ENCODE results near the gene GRM4. TPM values are rescaled to one million over a fixed set of nuclear protein-coding genes. Genes with fewer than 3 reads are reported as not detected.

GRM4 gene
- total RNA-seq, 1 donor from 2014 or later: 0.19 TPM

GRCh38 chr6:34110610-34111009 is 35.3 kb downstream of the GRM4 start:
- no peak for DNase-seq (ENCODE audit: low read depth)

- DNase-seq (ENCODE audit: low read depth): no peak
Measured at GRCh38 chr6:34108176-34108575, 37.7 kb downstream of the GRM4 start.

- DNase-seq (ENCODE audit: low read depth): peak; percentile 9
Measured at GRCh38 chr6:34106900-34107299, 39.0 kb downstream of the GRM4 start.

- DNase-seq (ENCODE audit: low read depth): no peak
Measured at GRCh38 chr6:34106421-34106820, 39.5 kb downstream of the GRM4 start.

GRCh38 chr6:34104628-34105027 is 41.3 kb downstream of the GRM4 start:
- DNase-seq (ENCODE audit: low read depth): no peak

- no peak for DNase-seq (ENCODE audit: low read depth)
Measured at GRCh38 chr6:34104186-34104585, 41.7 kb downstream of the GRM4 start.

DNA sequence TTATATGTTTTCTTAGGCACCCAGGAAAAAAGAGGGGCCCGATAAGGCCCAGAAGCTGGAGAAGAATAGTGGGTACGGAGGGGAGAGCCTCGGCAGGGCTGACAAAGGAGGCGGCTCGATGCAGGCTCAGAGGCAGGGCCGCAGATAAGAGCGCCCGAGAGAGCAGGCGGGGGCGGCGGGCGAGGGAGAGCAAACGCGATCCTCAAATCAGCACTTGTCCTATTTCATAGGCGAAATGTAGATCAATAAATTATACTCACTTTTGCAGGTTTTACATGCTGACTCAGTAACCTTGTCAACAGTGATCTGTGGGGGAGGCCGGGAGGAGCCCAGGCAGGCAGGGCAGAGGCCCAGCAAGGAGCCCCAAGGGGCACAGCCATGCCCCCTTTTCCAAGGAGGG is 42.6 kb downstream of the GRM4 start:
- DNase-seq (ENCODE audit: low read depth): no peak

- DNase-seq (ENCODE audit: low read depth): no peak
Measured at GRCh38 chr6:34102696-34103095, 43.2 kb downstream of the GRM4 start.

DNA sequence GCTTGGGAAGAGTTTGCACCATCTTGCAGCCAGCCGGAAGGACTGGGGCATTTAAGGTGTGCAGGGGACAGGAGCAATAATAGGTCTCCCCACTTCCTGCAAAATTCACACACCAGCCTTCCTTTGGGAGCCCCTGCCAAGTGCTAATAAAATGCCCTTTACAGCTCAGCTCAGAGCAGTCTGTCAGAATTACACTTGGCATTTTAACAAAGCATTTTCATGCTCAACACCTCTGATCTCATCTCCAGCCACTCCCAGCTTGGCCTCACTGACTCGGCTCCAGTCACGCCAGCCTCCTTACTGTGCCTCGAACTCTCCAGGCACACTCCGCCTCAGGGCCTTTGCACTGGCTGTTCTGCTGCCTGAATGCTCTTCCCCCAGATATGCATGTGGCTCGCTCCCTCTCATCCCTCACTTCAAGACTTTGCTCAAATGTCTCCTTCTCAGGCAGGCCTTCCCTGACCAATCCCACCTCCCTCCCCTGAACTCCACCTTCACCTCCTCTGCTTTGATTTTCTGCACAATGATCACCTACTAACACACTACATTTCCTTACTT is 43.7 kb downstream of the GRM4 start:
- no peak for DNase-seq (ENCODE audit: low read depth)

DNA sequence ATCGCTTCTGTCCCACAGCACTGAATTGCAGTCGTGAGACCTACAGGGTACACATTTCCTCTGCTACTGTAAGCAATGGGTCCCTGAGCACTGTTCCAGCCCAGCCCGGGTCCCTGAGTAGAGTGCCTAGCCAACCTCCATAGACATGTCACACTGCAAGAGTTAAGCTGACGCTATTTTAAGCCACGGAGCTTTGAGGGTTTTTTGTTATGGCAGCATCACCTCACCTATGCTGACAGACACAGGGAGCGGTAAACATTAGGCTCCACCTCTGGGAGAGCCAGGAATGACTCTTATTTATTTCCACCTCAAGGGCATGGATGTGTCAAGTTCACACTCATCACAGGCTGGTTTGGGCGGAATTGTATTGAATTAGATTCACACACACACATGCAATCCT is 45.1 kb downstream of the GRM4 start:
- DNase-seq (ENCODE audit: low read depth): no peak

DNA sequence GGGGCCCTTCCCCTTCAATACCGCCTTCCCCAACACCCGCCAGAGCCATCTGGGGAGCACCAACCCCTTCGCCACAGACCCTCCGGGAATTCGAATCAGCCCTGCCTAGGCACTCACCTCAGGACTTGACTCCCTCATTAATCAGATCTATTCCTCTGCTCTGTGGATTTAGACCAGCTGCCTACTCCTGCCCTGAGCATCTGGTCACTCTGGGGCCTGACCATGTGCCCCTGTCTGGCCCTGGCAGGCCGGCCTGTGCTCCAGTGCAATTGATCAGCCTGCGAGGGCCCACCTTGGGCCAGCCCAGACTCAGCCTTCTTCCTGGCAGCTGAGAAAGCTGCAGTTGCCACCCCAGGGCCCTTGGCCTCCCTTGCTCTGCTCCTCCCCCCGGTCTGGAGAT is 46.0 kb downstream of the GRM4 start:
- DNase-seq (ENCODE audit: low read depth): no peak

GRCh38 chr6:34098045-34098936 is 47.6 kb downstream of the GRM4 start:
- DNase-seq (ENCODE audit: low read depth): no peak

DNA sequence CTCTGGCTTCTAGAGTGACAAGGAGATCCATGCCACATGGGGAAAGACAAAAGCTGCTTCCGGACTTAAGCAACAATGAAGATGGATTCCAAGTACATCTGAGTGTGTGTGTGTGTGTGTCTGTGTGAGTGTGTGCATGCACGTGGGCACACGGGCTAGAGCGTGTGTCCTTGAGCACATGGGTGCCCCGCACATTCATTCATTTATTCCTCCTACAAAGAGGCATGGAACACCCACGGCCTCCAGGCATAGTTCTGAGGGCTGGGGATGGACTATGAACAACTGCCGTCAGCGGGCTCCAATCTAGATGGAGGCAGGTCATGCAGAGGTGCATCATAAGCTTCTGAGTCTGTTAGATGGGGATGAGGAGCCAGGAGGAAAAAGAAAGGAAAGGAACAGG is 49.1 kb downstream of the GRM4 start:
- no peak for DNase-seq (ENCODE audit: low read depth)

GRCh38 chr6:34096193-34096592 is 49.7 kb downstream of the GRM4 start:
- DNase-seq (ENCODE audit: low read depth): no peak

GRCh38 chr6:34095741-34096140 is 50.1 kb downstream of the GRM4 start:
- no peak for DNase-seq (ENCODE audit: low read depth)

DNA sequence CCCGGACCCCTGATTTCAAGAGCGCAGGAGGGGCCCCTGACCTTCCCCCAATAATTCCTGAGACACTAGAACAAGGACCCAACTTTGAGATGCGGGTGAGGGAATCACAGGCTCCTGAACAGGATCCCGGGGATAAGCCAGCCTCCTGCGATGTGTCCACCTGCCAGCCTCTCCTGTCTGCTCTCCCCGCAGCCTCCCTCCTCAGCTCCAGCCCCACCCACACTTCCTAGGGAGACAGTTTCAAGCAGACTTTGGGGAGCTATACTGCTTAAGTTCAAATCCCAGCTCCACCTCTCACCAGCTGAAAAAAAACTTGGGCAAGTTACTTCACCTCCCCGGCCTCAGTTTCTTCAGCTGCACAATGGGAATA is 50.8 kb downstream of the GRM4 start:
- DNase-seq (ENCODE audit: low read depth): no peak

GRCh38 chr6:34094474-34095135 is 51.3 kb downstream of the GRM4 start:
- DNase-seq (ENCODE audit: low read depth): no peak

DNA sequence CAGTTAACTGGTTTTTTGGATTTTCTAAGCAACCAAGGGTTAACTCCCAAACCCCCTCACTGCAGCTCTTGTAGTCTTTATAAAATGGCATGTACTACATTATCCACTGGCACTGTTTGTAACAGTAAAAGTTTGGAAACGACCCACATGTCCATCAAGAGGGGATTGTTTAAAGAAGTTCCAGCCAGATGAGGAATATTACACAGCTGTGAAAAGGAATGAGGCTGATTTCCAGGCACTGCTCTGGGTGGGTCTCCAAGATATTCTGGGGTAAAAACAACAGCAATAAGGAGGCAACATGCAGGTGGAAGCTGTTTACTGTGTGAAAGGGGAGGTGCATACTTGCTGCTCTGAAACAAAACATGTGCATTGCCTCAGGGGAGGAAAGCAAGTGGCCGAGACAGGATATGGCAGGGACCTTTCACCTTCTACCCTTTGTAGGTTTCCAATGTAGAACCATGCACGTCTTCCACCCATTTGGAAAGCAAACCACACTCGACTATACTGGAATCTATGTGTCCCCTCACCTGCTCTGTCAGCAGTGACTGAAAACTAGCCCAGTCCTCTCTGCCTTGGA is 51.9 kb downstream of the GRM4 start:
- no peak for DNase-seq (ENCODE audit: low read depth)

DNA sequence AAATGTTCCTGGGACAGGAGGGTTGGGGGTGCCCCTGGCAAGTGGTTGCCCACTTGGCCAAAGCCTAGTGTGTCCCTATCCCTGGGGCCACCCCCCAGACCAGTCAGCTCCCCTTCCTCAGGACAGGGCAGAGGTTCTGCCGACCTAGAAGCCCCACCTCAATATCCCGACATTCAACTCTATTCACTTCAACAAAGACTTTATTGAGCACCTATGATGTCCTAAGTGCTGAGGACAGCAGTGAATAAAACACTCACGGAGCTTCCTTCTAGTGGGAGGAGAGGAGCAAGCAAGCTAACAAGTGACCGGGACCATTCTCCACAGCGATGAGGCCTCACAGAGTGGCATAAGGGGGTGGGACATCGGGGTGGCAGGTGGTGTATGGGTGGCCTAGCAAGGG is 52.7 kb downstream of the GRM4 start:
- DNase-seq (ENCODE audit: low read depth): no peak

DNA sequence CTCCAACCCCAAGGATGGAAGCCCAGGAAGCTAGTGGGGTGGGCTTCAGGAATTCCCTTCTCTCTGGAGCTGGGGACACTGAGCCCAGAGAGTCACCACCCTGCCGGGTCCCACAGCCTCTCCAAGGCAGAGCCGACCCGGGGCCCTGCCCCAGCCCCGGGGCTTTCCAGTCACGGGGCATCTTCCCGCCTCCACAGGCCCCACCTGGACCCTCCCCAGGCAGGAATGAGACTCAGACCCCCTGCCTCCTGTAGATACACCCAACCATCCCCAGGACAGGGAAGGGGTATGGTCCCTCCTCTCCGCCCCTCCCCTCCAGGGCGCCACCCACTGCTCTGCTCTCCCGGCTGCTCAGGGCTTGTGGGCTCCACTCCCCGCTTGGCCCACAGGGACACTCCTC is 53.3 kb downstream of the GRM4 start:
- no peak for DNase-seq (ENCODE audit: low read depth)

- no peak for DNase-seq (ENCODE audit: low read depth)
Measured at GRCh38 chr6:34090935-34091334, 55.0 kb downstream of the GRM4 start.

- DNase-seq (ENCODE audit: low read depth): no peak
Measured at GRCh38 chr6:34090529-34090928, 55.4 kb downstream of the GRM4 start.
